HG02943 (cell line): ENCODE data around the gene SPOP.
A peak's percentile ranks its signal among the peaks of the same experiment; 100 is the strongest.
"Not testable (repeated sequence)": the region's sequence is repeated elsewhere in the genome, so short reads cannot be mapped to it uniquely, and the experiment has no call there.

Experiments
- ATAC-seq: cut with Tn5 transposase; IDR thresholded peaks from one replicate; pipeline ENCODE4 v1.9.1; 2021; ENCODE audit warnings: mild to moderate bottlenecking, low read depth, moderate library complexity; ENCODE audit not compliant: unreplicated experiment

SPOP gene

DNA sequence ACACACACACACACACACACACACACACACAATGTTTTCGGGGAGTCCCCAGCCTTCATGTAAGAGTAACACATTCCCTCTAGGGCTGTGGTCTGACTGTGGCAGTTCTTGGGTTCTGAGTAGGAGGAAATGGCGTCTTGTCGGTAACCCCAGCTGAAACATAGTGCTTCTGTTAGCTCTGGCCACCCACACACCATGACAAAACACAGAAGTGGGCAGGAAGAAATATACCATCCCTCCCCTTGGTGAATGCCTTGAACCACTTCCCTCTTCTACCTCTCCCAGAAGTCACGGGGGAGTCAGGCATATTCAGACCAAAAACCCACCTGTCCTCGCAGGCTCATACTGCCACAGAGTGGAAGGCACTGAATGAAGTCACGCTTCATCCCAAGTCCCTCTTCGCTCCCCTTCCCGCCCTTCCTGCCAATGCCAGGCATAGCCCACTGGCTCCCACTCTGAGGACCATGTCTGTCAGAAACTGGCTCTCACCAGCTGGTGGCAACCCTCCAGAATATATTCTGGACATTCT lies 18.4 kb upstream of the SPOP start:
- no peak for ATAC-seq

GRCh38 chr17:49695698-49696232 lies 17.9 kb upstream of the SPOP start:
- no peak for ATAC-seq

GRCh38 chr17:49694847-49695697 lies 17.2 kb upstream of the SPOP start:
- no peak for ATAC-seq

DNA sequence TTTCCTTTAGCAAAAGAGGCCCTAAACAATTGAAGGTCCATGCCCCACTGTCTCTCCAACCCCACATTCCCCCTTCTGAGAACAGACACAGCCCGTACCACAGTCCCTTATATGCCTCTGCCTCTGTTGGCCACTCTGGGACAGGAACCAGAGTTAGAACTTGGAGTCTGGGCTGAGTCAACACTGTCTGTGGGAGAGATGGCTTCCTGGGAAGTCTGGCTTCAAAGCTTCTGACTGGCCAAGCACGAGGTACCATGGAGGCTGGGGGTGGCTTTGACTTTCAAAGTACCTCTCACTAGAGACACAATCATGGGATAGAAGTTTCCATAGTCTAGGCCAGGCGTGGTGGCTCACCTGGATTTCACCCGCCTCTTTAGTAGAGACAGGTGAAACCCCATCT lies 14.9 kb upstream of the SPOP start:
- no peak for ATAC-seq

DNA sequence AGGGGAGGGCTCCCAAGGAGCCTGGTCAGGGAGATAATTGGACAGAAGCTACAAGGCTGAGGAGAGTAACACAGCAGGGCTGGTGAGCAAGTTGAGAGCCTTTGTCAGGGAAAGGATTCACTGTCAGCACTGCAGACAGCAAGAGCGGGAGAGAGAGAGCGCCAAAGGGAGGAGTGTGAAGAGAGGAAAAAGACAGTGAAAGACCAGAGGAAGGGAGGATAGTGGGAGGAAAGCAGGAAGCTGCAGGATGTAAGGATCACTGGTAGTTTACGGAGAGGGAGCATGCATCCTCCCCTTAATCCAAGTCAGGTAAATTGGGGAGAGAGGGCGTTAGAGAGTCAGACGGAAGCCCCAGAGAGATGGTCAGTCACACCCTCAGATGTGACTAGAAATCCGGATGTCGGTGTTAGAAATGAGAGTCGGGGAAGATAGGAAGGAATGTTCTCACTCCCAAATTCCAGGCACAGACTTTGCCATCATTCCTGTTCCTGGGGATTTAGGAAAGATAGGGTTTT lies 13.8 kb upstream of the SPOP start:
- ATAC-seq = no peak

DNA sequence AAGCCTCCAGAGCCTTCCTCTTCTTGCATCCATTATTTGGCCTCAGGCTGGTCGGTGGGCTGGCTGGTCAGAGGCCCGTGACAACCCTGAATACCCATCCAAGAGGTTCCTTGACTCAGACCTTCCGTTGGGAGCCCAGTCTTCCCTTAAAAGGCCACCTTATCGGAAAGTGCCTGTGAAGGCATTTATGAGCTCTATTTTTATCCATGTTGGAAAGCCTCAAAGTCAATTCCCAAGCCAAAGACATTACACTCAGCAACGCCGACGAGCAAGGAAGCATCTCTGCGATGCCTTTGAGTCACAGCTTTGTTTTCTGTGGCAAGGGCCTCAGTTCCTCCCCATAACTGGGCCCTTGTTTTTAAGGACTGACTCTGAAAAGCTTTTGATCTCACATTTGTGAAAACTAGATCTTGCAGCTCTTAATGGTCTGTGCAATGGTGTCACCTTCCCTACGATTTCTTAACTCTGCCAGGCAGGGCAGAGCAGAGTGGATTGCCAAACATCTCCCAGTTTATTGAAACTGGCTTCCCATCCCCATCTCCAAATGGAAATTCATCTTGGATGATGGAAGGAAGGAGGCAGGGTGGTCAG lies 13.3 kb upstream of the SPOP start:
- no peak for ATAC-seq

DNA sequence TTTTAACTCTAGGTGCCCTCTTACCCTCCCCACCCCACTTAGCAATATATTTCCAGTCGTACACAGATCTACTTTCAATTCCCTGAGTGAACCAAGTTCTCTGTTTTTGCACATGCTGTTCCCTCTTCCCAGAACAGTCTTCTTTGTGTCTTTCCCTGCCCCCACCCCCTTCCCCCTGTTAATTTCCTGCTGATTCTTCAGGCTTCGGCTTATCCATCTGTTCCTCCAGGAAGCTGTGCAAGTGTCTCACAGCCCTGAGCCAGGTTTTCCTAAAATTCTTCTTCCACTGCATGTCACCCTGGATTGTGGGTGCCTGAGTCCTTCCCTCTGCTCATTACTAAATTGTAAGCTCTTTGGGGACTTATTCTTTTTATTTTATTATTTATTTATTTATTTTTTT lies 12.4 kb upstream of the SPOP start:
- no peak for ATAC-seq

DNA sequence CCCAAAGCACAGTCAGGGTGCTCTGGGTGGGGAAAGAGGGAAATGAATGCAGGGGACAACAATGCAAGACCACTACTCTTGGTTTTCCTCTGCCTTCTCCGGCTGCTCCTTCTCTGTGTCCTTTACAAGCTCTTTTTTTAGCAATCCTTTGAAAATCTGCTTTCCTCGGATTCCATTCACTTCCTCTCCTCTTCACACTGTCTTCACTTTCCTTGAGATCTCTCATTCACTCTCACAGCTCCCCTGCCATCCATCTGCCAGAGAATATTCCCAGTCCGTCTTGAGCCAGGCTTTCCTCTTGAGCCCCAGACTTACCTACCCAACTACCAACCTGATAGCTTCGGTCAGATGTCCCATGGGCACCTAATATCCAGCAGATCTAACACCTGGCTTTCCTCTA lies 11.0 kb upstream of the SPOP start:
- no peak for ATAC-seq

DNA sequence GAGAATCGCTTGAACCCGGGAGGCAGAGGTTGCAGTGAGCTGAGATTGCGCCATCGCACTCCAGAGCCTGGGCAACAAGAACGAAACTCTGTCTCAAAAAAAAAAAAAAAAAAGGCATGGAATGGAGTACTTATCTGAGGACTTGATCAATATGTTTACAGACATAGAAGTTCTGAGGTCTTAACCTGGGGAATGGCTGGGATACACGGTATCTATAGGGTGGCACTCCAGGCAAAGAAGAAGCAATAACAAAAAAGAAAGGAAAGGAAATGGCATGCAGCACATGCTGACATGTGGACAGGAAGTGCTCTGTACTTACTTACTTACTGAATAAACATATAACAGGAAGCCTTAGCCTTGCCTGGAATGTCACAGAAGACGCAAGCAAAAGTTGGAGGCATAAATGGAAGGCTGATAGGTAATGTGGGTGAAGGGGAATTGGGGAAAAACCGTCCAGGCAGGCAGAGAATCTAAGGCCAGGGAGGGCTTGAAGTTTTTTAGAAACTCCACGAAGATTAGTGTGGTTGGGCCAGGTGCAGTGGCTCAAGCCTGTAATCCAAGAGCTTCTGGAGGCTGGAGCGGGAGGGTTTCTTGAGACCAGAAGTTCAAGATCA lies 10.1 kb upstream of the SPOP start:
- ATAC-seq = no peak

DNA sequence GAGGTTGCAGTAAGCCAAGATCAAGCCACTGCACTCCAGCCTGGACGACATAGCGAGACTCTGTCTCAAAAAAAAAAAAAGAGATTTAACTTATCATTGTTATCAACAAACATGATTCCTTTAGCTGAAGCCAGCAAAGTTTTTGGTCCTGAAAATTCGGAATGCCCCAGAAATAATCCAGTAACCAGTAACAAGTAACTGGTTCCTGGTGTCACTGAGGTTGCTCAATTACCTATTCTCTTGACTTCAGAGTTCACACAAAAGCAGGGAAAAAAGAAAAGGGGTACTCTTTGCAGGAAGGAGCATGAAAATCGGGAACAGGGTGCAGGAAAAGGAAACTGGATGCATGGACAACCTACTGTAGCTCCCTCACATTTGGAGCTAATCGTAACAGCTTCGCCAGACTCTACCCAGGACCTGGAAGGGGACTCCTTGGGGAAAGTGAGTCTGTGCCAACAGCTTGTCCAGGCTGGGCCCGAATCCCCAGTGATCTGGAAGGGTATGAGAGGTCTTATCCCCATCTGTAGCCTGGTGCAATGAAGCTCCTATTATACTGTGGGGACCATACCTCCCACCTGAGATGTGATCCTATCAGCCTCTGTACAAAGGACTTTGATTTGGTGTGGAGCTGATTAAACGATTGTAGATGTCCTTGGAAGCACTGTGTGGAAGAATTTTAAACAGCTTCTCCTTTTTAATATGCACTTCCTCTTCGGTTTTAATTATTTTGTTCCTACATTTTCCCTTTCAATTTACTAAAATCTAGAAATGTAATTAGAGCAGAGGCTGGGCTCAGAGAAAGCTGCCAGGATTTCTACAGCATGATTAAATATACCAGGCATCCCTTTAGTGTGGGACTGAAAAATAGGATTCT lies 3.4 kb upstream of the SPOP start:
- no peak for ATAC-seq

DNA sequence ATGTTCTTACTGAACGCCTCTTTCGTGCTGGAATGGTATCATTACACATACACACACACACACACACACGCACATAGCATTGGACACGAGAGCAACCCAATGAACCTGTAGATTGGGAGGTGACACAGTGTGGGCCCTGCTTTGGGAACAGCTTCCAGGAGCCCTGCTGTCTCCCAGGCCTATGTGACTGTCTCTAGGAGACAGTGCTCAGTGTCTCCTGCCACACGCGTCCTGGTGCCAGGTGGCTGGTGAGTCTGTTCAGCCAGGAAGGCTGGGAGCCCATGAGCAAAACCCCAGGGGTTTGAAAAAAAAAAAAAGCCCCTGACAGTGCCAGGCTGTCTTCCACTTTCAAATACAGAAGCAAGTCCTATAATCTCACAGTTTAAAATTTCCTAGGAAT lies 2.4 kb upstream of the SPOP start:
- ATAC-seq = no peak

DNA sequence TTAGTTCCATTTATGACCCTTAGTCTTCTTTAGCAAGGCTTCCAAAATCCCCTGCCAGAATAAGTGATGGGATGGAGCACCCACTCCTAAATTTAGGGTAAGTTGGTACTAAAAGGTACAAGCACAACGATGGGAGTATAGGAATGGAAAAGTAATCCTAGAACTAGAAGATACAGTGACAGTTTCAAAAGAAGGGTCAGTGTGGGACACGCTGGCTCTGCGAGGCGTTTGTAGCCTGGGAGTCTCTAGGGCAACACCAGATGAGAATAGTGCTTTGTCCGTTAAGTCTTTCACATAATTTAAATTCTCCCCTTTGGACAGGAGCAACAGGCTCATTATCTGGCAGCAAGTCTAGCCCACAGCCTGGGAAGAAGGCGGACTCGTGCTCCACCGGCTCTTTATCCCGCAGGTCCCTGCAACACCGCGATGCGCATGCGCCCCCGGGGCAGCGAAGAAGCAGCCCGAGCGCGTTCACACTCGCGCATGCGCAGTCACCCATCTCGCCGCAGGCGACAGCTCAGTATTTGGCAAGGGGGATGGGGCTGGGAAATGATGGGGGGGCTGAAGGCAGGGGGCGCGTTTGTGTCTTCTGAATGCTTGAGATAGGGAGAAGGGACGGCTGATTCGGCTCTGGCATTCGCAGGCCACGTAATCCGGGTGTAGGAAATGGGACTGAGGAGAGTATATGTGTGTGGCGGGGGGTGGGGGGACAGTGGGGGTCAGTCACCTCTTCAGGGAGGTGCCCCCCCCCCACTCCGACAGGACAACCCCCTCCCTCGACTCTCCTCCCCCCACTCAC lies 564 bp downstream of the SPOP start:
- ATAC-seq = peak; percentile 50

- no peak for ATAC-seq
Measured at GRCh38 chr17:49676276-49676868, 1.5 kb downstream of the SPOP start.

DNA sequence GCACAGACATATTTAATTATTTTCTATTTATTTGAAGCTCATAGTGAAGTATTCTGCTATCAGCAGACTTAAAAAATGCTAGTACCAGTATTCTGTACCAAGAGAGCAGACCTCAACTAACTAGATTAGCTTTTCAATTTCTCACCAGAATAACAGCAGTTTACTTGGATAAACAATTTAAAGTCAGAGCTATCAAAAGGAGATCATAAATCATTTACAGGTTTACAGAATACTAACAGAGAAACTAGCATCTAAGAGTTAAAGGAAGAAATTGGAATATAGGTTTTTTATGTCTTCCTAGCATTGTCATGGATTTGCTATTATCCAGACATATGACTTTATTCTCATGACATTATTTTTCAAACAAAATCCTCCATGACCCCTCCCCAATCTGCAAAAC lies 3.4 kb downstream of the SPOP start:
- ATAC-seq = no peak

DNA sequence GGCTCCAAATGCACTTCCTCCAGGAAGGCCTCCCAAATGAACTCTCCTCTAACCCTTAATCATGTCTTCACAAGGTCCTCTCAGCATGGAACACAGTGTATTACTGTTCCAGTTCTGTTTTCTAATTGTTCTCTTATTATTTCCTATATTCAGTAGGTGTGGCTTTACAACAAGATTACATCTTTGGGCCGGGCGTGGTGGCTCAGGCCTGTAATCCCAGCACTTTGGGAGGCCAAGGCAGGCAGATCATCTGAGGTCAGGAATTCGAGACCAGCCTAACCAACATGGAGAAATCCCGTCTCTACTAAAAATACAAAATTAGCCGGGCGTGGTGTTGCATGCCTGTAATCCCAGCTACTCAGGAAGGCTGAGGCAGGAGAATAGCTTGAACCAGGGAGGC lies 4.2 kb downstream of the SPOP start:
- ATAC-seq = not testable (repeated sequence)

DNA sequence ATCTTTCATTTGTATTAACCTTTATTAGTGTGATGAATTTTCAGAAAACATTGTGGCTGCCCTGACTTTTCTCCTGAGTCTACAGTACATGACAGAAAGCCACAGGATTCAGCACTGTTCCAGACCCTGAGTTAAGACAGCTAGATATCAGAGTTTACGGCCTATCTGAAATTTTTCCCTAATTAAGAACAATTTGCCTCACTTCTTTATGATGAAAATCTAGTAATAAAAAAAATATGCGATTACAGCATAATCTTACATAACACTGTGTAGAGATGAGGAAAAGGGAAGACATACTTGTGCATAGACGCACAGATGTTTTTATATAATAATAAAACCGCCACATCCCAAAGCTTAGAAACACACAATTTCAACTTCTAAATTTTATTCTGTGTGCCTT lies 7.3 kb downstream of the SPOP start:
- no peak for ATAC-seq

GRCh38 chr17:49670002-49670401 lies 7.9 kb downstream of the SPOP start:
- no peak for ATAC-seq

DNA sequence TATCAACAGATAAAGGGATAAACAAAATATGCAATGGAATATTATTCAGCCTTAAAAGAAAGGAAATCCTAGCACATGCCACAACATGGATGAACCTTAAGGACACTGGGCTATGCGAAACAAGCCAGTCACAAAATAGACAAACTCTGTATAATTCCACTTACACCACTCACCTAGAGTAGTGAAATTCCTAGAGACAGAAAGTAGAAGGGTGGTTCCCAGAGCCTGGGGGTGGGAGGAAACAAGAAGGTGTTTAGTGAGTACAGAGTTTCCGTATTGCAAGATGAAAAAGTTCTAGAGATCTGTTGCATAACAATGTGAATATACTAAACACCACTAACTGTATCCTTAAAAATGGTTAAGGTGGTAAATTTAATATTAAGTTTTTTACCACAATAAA lies 10.0 kb downstream of the SPOP start:
- ATAC-seq = no peak

DNA sequence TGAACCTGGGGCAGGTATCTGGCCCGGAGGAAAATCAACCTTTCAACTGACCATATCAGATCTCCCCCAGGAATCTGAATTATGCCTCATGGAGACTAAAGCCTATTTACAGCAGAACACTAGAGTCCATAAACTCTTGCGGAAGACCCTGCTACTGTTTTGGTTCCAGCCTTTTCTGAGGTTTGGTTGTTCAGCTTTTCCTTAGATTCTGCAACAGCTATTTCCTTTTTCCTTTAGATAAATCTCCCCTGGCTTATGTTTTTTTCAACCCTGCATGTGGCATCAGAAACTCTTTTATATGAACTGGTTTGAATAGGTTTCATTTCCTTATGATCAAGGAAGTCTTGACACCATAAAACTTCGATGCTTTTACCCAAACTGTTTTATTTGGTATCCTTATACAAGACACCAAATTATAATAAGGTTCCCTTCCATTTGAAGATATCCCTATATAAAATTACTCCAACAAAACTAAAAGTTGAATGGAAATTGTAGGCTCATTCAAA lies 13.1 kb downstream of the SPOP start:
- ATAC-seq = no peak
